OCI-LY1 (cell line): ENCODE results near the gene ZNF892.
A peak's percentile ranks its signal among the peaks of the same experiment; 100 is the strongest.

ENCODE experiments used
- H2AFZ ChIP-seq: fragments of 200-600 bp; sonication (generic), shearing (Covaris generic); 2 replicates; pipeline ENCODE4 v1.6.0; 2014; ENCODE audit warnings: antibody characterized with exemption, mild to moderate bottlenecking, low read length
- H3F3A ChIP-seq: fragments of 200-600 bp; sonication (generic), shearing (Covaris generic); 2 replicates; pipeline ENCODE4 v1.6.0; 2014; ENCODE audit warnings: mild to moderate bottlenecking, antibody characterized with exemption, low read length, moderate library complexity; ENCODE audit not compliant: insufficient read depth
- H3K27ac ChIP-seq: fragments of 200-600 bp; sonication (generic); 2 replicates; pipeline ENCODE4 v1.5.1; 2014; ENCODE audit warnings: low read length, mixed run types, mild to moderate bottlenecking, low read depth; ENCODE audit not compliant: poor library complexity, severe bottlenecking
- H3K27me3 ChIP-seq: fragments of 200-600 bp; sonication (generic); 2 replicates; pipeline ENCODE4 v1.6.0; 2014; ENCODE audit warnings: antibody characterized with exemption, mild to moderate bottlenecking, low read length, moderate library complexity; ENCODE audit not compliant: insufficient read depth
- H3K36me3 ChIP-seq: fragments of 200-600 bp; sonication (generic); 2 replicates; pipeline ENCODE4 v1.6.1; 2014; ENCODE audit warnings: mild to moderate bottlenecking, antibody characterized with exemption, low read length, moderate library complexity, mixed read lengths; ENCODE audit not compliant: insufficient read depth
- H3K4me1 ChIP-seq: fragments of 200-600 bp; sonication (generic); 2 replicates; pipeline ENCODE4 v1.5.1; 2014; ENCODE audit warnings: mild to moderate bottlenecking, low read length, moderate library complexity; ENCODE audit not compliant: insufficient read depth, severe bottlenecking
- H3K4me2 ChIP-seq: fragments of 200-600 bp; sonication (generic), shearing (Covaris generic); 2 replicates; pipeline ENCODE4 v1.6.1; 2014; ENCODE audit warnings: low read length
- H3K4me3 ChIP-seq: fragments of 200-600 bp; sonication (generic); 2 replicates; pipeline ENCODE4 v1.5.1; 2014; ENCODE audit warnings: low read length, low read depth, mild to moderate bottlenecking, mixed read lengths; ENCODE audit not compliant: poor library complexity, severe bottlenecking
- H3K79me2 ChIP-seq: fragments of 200-600 bp; shearing (Covaris generic); 2 replicates; pipeline ENCODE4 v1.6.1; 2016; ENCODE audit warnings: mixed run types, low read length, mixed read lengths; ENCODE audit not compliant: insufficient read depth
- H3K9ac ChIP-seq: fragments of 200-600 bp; sonication (generic), shearing (Covaris generic); 2 replicates; pipeline ENCODE4 v1.6.1; 2014; ENCODE audit warnings: mild to moderate bottlenecking, low read length, mixed read lengths
- H3K9me2 ChIP-seq: fragments of 200-600 bp; sonication (generic), shearing (Covaris generic); 2 replicates; pipeline ENCODE4 v1.6.1; 2014; ENCODE audit warnings: low read depth, mild to moderate bottlenecking, low read length, mixed read lengths
- H3K9me3 ChIP-seq: fragments of 200-600 bp; shearing (Covaris generic); 2 replicates; pipeline ENCODE4 v1.6.1; 2014; ENCODE audit warnings: low read length, mixed read lengths
- H4K20me1 ChIP-seq: fragments of 200-600 bp; sonication (generic), shearing (Covaris generic); 2 replicates; pipeline ENCODE4 v1.6.0; 2016; ENCODE audit warnings: mild to moderate bottlenecking, low read length; ENCODE audit not compliant: insufficient read depth
- EZH2 ChIP-seq: fragments of 200-600 bp; sonication (generic), shearing (Covaris generic); IDR thresholded peaks from 2 replicates; pipeline ENCODE4 v1.8.0; 2017; ENCODE audit warnings: borderline replicate concordance, mixed run types, mild to moderate bottlenecking, antibody characterized with exemption, low read length, moderate library complexity, mixed read lengths
- TF ChIP-seq, protein P1 (sequence below): fragments of 200-600 bp; sonication (generic), shearing (Covaris generic); IDR thresholded peaks from 2 replicates; pipeline ENCODE4 v1.5.1; 2017; ENCODE audit warnings: mild to moderate bottlenecking, antibody characterized with exemption, low read length, moderate library complexity, mixed read lengths

The ZNF892 gene

GRCh38 chr2:95166065-95166763 is 41.1 kb upstream of the ZNF892 start:
- Histone ChIP-seq H3K9ac (peak overlapping the region; percentile 87), H2AFZ (no peak overlapping the region), H3K4me3 (peak overlapping the region; percentile 95), H4K20me1 (no peaks in the 10 kb centered on the region), H3K36me3 (no peaks in the 10 kb centered on the region), H3K9me2 (no peaks in the 10 kb centered on the region), H3K79me2 (no peaks in the 10 kb centered on the region), H3K27me3 (no peaks in the 10 kb centered on the region), H3F3A (no peaks in the 10 kb centered on the region), H3K4me2 (peak overlapping the region; percentile 79), H3K4me1 (peaks cover 26% of the 10 kb centered on the region), H3K9me3 (no peaks in the 10 kb centered on the region; the same call in 1 of the 2 replicates), H3K27ac (no peak overlapping the region)
- TF ChIP-seq EZH2, result no peak
- TF ChIP-seq, protein P1, sequence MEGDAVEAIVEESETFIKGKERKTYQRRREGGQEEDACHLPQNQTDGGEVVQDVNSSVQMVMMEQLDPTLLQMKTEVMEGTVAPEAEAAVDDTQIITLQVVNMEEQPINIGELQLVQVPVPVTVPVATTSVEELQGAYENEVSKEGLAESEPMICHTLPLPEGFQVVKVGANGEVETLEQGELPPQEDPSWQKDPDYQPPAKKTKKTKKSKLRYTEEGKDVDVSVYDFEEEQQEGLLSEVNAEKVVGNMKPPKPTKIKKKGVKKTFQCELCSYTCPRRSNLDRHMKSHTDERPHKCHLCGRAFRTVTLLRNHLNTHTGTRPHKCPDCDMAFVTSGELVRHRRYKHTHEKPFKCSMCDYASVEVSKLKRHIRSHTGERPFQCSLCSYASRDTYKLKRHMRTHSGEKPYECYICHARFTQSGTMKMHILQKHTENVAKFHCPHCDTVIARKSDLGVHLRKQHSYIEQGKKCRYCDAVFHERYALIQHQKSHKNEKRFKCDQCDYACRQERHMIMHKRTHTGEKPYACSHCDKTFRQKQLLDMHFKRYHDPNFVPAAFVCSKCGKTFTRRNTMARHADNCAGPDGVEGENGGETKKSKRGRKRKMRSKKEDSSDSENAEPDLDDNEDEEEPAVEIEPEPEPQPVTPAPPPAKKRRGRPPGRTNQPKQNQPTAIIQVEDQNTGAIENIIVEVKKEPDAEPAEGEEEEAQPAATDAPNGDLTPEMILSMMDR, result no peak

- Histone ChIP-seq H3K4me2 (no peak overlapping the region), H3K36me3 (no peaks in the 10 kb centered on the region), H3K4me1 (no peaks in the 10 kb centered on the region), H4K20me1 (no peaks in the 10 kb centered on the region), H3K9me2 (no peaks in the 10 kb centered on the region), H2AFZ (no peak overlapping the region), H3F3A (no peaks in the 10 kb centered on the region), H3K27ac (no peak overlapping the region), H3K9me3 (peaks cover 3% of the 10 kb centered on the region; the same call in 1 of the 2 replicates), H3K79me2 (no peaks in the 10 kb centered on the region), H3K9ac (no peak overlapping the region), H3K4me3 (no peak overlapping the region), H3K27me3 (no peaks in the 10 kb centered on the region)
- TF ChIP-seq, protein P1, result no peak
- no peak for TF ChIP-seq EZH2
These were observed 35.4 kb upstream of the ZNF892 start for GRCh38 chr2:95171902-95172301.

GRCh38 chr2:95174031-95174542 is 33.2 kb upstream of the ZNF892 start:
- peaks cover 3% of the 10 kb centered on the region; the same call in 1 of the 2 replicates for H3K9me3 ChIP-seq
- H3K27ac ChIP-seq, result no peak overlapping the region
- H3K9me2 ChIP-seq, result no peaks in the 10 kb centered on the region
- no peaks in the 10 kb centered on the region for H3K79me2 ChIP-seq
- no peak overlapping the region for H3K4me3 ChIP-seq
- no peak overlapping the region for H3K9ac ChIP-seq
- no peak overlapping the region for H3K4me2 ChIP-seq
- H3K36me3 ChIP-seq, result peaks cover 15% of the 10 kb centered on the region
- TF ChIP-seq EZH2, result no peak
- TF ChIP-seq, protein P1, result no peak
- no peaks in the 10 kb centered on the region for H4K20me1 ChIP-seq
- H2AFZ ChIP-seq, result no peak overlapping the region
- no peaks in the 10 kb centered on the region for H3K27me3 ChIP-seq
- H3K4me1 ChIP-seq, result no peaks in the 10 kb centered on the region
- no peaks in the 10 kb centered on the region for H3F3A ChIP-seq
